ENCODE measurements around the gene AGAP4.

DNA sequence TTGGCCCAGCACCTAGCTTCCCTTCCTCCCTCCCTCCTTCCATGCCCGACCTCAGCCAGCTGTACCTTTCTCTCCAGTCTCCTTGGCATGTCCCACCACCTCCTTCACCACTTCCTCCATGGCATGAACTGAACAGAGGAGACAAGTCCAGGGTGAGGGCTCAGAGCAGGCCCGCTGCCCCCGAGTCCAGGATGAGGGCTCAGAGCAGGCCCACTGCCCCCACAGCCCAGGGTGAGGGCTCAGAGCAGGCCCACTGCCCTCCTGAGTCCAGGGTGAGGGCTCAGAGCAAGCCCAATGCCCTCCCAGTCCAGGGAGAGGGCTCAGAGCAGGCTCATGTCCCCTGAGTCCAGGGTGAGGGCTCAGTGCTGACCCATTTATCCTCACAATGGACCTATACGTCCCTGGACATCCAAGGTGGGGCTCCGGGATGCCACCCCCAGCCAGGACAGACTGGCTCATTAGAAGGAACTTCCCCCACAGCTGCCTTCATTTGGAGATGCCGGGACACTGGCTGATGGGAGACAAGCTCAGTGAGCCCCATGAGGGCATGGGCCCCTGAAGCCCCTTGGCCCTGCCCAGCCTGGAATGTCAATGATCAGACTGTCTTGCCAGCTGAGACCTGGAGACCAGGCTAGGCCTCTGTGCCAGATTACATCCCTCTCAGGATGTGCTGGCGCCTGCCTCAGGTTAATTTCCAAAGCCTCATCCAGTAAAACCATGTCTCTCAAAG lies 30.0 kb downstream of the AGAP4 start:
- TF ChIP-seq, protein P1, sequence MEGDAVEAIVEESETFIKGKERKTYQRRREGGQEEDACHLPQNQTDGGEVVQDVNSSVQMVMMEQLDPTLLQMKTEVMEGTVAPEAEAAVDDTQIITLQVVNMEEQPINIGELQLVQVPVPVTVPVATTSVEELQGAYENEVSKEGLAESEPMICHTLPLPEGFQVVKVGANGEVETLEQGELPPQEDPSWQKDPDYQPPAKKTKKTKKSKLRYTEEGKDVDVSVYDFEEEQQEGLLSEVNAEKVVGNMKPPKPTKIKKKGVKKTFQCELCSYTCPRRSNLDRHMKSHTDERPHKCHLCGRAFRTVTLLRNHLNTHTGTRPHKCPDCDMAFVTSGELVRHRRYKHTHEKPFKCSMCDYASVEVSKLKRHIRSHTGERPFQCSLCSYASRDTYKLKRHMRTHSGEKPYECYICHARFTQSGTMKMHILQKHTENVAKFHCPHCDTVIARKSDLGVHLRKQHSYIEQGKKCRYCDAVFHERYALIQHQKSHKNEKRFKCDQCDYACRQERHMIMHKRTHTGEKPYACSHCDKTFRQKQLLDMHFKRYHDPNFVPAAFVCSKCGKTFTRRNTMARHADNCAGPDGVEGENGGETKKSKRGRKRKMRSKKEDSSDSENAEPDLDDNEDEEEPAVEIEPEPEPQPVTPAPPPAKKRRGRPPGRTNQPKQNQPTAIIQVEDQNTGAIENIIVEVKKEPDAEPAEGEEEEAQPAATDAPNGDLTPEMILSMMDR (IDR thresholded peaks at IDR 0.05), result no peak
- TF ChIP-seq EZH2 (IDR thresholded peaks at IDR 0.05; ENCODE audit: borderline replicate concordance, insufficient read depth, low read depth, low read length, poor library complexity, severe bottlenecking), result no peak

All from B cell (primary cell).